Endodermal cell (in vitro differentiated cells): ENCODE data around the gene TMIGD1. TPM values are rescaled to one million over a fixed set of nuclear protein-coding genes. Genes with fewer than 3 reads are reported as not detected.

Experiments used
- DNase-seq: peaks from one replicate; pipeline ENCODE4 v3.0.0-alpha.2; 2017
- H3K27ac ChIP-seq: 2 replicates; pipeline ENCODE4 v1.5.1; 2013; ENCODE audit warnings: mild to moderate bottlenecking, low read depth, low read length, moderate library complexity
- H3K27me3 ChIP-seq: 2 replicates; pipeline ENCODE4 v1.6.1; 2013; ENCODE audit warnings: mild to moderate bottlenecking, low read length, moderate library complexity; ENCODE audit not compliant: insufficient read depth, control insufficient read depth, poor library complexity, severe bottlenecking
- H3K36me3 ChIP-seq: 2 replicates; pipeline ENCODE4 v1.7.0; 2013; ENCODE audit warnings: mild to moderate bottlenecking, low read length, moderate library complexity; ENCODE audit not compliant: control insufficient read depth, insufficient read depth
- H3K4me1 ChIP-seq: one replicate; pipeline ENCODE4 v1.7.0; 2013; ENCODE audit warnings: low read length; ENCODE audit not compliant: control insufficient read depth, insufficient read depth
- H3K4me3 ChIP-seq: 2 replicates; pipeline ENCODE4 v1.5.1; 2013; ENCODE audit warnings: mild to moderate bottlenecking, low read length, moderate library complexity
- H3K9ac ChIP-seq: 2 replicates; pipeline ENCODE4 v1.6.1; 2013; ENCODE audit warnings: mild to moderate bottlenecking, low read length, moderate library complexity; ENCODE audit not compliant: poor library complexity, severe bottlenecking; ENCODE audit errors: extremely low read depth
- H3K9me3 ChIP-seq: 2 replicates; pipeline ENCODE4 v1.6.1; 2013; ENCODE audit warnings: mild to moderate bottlenecking, low read length, moderate library complexity; ENCODE audit not compliant: control insufficient read depth
- H3K27ac Mint-ChIP-seq: 2 replicates; pipeline ENCODE4 v1.8.0; 2020; ENCODE audit warnings: mixed read lengths
- H3K27me3 Mint-ChIP-seq: 2 replicates; pipeline ENCODE4 v1.8.0; 2021; ENCODE audit warnings: mild to moderate bottlenecking, mixed read lengths; ENCODE audit not compliant: insufficient read depth
- H3K36me3 Mint-ChIP-seq: 2 replicates; pipeline ENCODE4 v1.8.0; 2020; ENCODE audit warnings: low read depth, mixed read lengths
- H3K4me1 Mint-ChIP-seq: 2 replicates; pipeline ENCODE4 v1.8.0; 2020; ENCODE audit warnings: mixed read lengths
- H3K4me3 Mint-ChIP-seq: 2 replicates; pipeline ENCODE4 v1.8.0; 2020; ENCODE audit warnings: mild to moderate bottlenecking, moderate library complexity, mixed read lengths
- H3K9me3 Mint-ChIP-seq: 2 replicates; pipeline ENCODE4 v1.8.0; 2020; ENCODE audit warnings: mild to moderate bottlenecking, mixed read lengths
- CTCF ChIP-seq: fragments of 200-600 bp; sonication (generic); conservative IDR thresholded peaks from 2 replicates; pipeline ENCODE4 v1.5.0; 2021; ENCODE audit warnings: antibody characterized with exemption, mild to moderate bottlenecking
- WGBS, 2 experiments: methylation state at CpG; one replicate each; pipeline versions ENCODE4 v1.1.5 to v1.1.7; 2013; ENCODE audit warnings: missing lambda C conversion rate in 2 of 2, mixed read lengths in 1 of 2; ENCODE audit not compliant: insufficient coverage in 1 of 2, insufficient read length in 1 of 2; 5-methylcytosine and 5-hydroxymethylcytosine counted together
- total RNA-seq, 2 donors: library from RNA; stranded (reverse); fragmentation: NEBNext Ultra II Directional in 1 of 2; extraction: Animal tissue kit (Norgen Biotek cat#: 25700) in 1 of 2; gene quantifications; 2 replicates in 1 of 2; 3 replicates in 1 of 2; pipeline ENCODE4 v1.2.1, GENCODE V29; 2021

The TMIGD1 gene
- total RNA-seq, 2 donors from 2014 or later: not detected

DNA sequence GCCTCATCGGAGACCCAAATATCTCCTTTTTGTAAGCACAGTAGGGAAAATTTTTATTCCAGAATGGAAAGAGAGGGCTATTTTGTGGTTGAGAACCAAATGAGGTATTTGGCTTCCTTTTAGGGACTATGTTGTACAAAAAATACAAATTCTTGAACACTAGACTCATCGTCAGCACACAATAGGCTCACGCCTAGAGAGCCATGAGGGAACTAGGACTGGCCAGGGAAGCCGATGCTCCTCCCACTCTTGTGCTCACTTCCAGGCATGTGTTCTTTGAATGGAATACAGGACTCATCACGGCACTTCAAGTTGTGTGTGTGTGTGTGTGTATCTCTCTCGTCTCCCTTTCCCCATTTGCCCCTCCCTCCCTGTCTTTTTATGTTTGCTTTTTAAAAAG lies 24.3 kb downstream of the TMIGD1 start:
- no peaks in the 10 kb centered on the region for H3K4me1 ChIP-seq

GRCh38 chr17:30308406-30308805 lies 25.5 kb downstream of the TMIGD1 start:
- no peaks in the 10 kb centered on the region for H3K36me3 Mint-ChIP-seq
- no peak overlapping the region for H3K4me3 Mint-ChIP-seq
- H3K4me1 Mint-ChIP-seq: peaks cover 3% of the 10 kb centered on the region

More for the DNA sequence above, 24.3 kb downstream of the TMIGD1 start:
- Histone ChIP-seq H3K9me3 (no peaks in the 10 kb centered on the region), H3K9ac (no peak overlapping the region), H3K4me3 (no peak overlapping the region), H3K27ac (no peak overlapping the region), H3K36me3 (no peaks in the 10 kb centered on the region), H3K27me3 (no peaks in the 10 kb centered on the region)
- Mint-ChIP-seq H3K4me1 (peaks cover 3% of the 10 kb centered on the region), H3K36me3 (no peaks in the 10 kb centered on the region), H3K4me3 (no peak overlapping the region), H3K27me3 (no peaks in the 10 kb centered on the region), H3K27ac (no peak overlapping the region), H3K9me3 (no peaks in the 10 kb centered on the region)
- DNase-seq: no peak
- WGBS, 2 experiments: 93 to 97% methylated on average over 3 to 5 of the region's 6 CpGs
- TF ChIP-seq CTCF: no peak

GRCh38 chr17:30304778-30305177 lies 29.1 kb downstream of the TMIGD1 start:
- Histone ChIP-seq H3K36me3 (no peaks in the 10 kb centered on the region), H3K4me3 (no peak overlapping the region), H3K9ac (no peak overlapping the region), H3K27me3 (no peaks in the 10 kb centered on the region), H3K27ac (no peak overlapping the region), H3K4me1 (no peaks in the 10 kb centered on the region), H3K9me3 (peaks cover 8% of the 10 kb centered on the region)
- H3K9me3 Mint-ChIP-seq: peaks cover 6% of the 10 kb centered on the region
- WGBS, 2 experiments: 98% methylated on average over 3 of the region's 3 CpGs; no CpG with 5 or more reads in 1 of the 2 experiments
- no peaks in the 10 kb centered on the region for H3K36me3 Mint-ChIP-seq
- H3K27me3 Mint-ChIP-seq: no peaks in the 10 kb centered on the region
- TF ChIP-seq CTCF: no peak
- no peak overlapping the region for H3K27ac Mint-ChIP-seq
- DNase-seq: no peak
- no peak overlapping the region for H3K4me3 Mint-ChIP-seq
- H3K4me1 Mint-ChIP-seq: no peaks in the 10 kb centered on the region

More at GRCh38 chr17:30308406-30308805, 25.5 kb downstream of the TMIGD1 start:
- no peak for DNase-seq
- H3K27ac ChIP-seq: no peak overlapping the region
- no peak overlapping the region for H3K4me3 ChIP-seq
- no peaks in the 10 kb centered on the region for H3K4me1 ChIP-seq
- Mint-ChIP-seq H3K27ac (no peak overlapping the region), H3K9me3 (no peaks in the 10 kb centered on the region), H3K27me3 (no peaks in the 10 kb centered on the region)
- no peak overlapping the region for H3K9ac ChIP-seq
- H3K27me3 ChIP-seq: no peaks in the 10 kb centered on the region
- H3K9me3 ChIP-seq: no peaks in the 10 kb centered on the region
- no peak for TF ChIP-seq CTCF
- 73% methylated on average over 2 of the region's 2 CpGs; no CpG with 5 or more reads in 1 of the 2 experiments for WGBS, 2 experiments
- H3K36me3 ChIP-seq: no peaks in the 10 kb centered on the region
